ENCODE measurements around the gene RDH5.

The RDH5 gene

DNA sequence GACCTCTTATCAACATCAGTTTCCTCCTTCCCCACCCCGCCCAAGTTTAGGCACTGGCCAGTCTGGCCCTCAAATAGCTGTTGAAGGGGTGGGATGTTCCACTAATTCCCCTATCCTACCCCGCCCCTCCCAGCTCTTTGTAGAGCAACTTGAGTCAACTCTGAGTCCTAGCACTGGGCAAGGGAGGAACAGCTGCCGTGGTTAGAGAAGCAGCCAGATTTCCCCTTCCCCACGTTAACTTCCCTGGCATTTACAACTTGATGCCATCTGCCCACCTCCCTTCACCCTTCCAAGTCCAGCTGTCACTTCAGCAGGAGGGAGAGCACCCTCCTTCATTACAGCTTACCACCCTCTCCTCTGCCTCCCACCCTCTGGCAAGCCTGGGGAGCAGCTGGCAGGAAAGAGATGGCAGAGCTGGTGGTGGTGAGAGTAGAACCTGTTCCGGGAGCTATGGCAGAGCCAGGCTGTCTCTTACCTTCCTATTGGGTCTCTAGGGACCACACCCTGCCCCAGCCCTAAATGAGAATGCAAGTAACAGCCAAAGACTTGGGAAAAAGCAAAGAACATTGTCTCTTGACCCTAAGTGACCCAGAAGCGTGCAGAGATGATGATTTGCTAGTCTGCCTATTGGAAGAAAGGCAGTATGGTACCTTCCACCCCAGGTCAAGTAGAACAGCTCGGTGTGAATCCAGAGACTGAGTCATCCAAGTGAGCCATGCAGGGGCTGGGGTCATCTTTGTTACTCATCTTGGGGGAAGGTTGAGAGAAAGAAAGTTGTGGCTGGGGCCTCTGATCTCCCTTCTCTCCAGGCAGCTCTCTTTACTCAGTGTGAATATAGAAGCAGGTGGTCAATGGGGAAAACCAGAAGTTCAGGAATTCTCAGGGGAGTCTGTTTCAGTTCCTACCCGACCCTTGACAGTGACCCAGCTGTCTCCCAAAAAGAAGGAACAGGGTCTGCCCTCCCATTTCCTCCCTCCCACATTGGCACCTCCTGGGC is 2.9 kb upstream of the RDH5 start:
- DNase-seq (ENCODE audit: low read depth), result no peak
- peak overlapping the region; percentile 80 for H3K4me3 ChIP-seq (ENCODE audit: control insufficient read depth, low read depth, low read length)
- TF ChIP-seq, protein P1, sequence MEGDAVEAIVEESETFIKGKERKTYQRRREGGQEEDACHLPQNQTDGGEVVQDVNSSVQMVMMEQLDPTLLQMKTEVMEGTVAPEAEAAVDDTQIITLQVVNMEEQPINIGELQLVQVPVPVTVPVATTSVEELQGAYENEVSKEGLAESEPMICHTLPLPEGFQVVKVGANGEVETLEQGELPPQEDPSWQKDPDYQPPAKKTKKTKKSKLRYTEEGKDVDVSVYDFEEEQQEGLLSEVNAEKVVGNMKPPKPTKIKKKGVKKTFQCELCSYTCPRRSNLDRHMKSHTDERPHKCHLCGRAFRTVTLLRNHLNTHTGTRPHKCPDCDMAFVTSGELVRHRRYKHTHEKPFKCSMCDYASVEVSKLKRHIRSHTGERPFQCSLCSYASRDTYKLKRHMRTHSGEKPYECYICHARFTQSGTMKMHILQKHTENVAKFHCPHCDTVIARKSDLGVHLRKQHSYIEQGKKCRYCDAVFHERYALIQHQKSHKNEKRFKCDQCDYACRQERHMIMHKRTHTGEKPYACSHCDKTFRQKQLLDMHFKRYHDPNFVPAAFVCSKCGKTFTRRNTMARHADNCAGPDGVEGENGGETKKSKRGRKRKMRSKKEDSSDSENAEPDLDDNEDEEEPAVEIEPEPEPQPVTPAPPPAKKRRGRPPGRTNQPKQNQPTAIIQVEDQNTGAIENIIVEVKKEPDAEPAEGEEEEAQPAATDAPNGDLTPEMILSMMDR (IDR thresholded peaks at IDR 0.05; ENCODE audit: control insufficient read depth, insufficient read depth, low read depth, low read length, missing control alignments), result no peak

- DNase-seq (ENCODE audit: low read depth), result no peak
- H3K4me3 ChIP-seq (ENCODE audit: control insufficient read depth, low read depth, low read length), result no peak overlapping the region
- TF ChIP-seq, protein P1 (IDR thresholded peaks at IDR 0.05; ENCODE audit: control insufficient read depth, insufficient read depth, low read depth, low read length, missing control alignments), result no peak
Observed at GRCh38 chr12:55718015-55718414, 2.2 kb upstream of the RDH5 start.

DNA sequence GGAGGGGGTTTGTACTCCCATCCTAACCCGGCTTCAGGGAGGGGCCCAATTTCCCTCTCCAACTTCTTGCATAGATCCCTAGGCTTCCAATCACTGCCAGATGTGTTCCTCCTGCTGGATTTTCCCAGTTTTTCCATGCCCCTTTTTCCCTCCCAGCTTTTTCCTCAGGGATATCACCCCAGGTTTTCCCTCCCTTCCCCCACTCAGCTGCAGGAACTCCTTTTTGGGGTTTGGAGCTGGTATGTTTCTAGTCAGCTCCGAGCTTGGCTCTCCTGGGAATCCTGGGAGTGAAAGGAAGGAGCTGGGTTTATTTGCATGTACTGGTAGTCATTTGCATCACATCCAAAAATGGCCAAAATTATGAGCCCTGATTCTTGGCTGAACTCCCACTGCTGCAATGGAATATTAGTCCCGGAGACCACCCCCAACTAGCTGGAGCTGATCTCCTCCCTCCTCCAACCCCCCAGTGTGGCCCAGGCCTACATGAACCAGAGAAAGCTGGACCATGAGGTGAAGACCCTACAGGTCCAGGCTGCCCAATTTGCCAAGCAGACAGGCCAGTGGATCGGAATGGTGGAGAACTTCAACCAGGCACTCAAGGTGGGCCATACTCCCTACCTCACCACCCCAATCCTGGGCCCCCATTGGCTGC is 1.4 kb upstream of the RDH5 start:
- TF ChIP-seq, protein P1 (IDR thresholded peaks at IDR 0.05; ENCODE audit: control insufficient read depth, insufficient read depth, low read depth, low read length, missing control alignments), result no peak
- DNase-seq (ENCODE audit: low read depth), result no peak
- no peak overlapping the region for H3K4me3 ChIP-seq (ENCODE audit: control insufficient read depth, low read depth, low read length)

GRCh38 chr12:55719371-55719770 is 822 bp upstream of the RDH5 start:
- H3K4me3 ChIP-seq (ENCODE audit: control insufficient read depth, low read depth, low read length), result no peak overlapping the region
- TF ChIP-seq, protein P1 (IDR thresholded peaks at IDR 0.05; ENCODE audit: control insufficient read depth, insufficient read depth, low read depth, low read length, missing control alignments), result no peak
- no peak for DNase-seq (ENCODE audit: low read depth)

GRCh38 chr12:55720894-55721444 is 776 bp downstream of the RDH5 start:
- peak; percentile 91 for DNase-seq (ENCODE audit: low read depth)
- H3K4me3 ChIP-seq (ENCODE audit: control insufficient read depth, low read depth, low read length), result no peak overlapping the region
- TF ChIP-seq, protein P1 (IDR thresholded peaks at IDR 0.05; ENCODE audit: control insufficient read depth, insufficient read depth, low read depth, low read length, missing control alignments), result peak; percentile 66

DNA sequence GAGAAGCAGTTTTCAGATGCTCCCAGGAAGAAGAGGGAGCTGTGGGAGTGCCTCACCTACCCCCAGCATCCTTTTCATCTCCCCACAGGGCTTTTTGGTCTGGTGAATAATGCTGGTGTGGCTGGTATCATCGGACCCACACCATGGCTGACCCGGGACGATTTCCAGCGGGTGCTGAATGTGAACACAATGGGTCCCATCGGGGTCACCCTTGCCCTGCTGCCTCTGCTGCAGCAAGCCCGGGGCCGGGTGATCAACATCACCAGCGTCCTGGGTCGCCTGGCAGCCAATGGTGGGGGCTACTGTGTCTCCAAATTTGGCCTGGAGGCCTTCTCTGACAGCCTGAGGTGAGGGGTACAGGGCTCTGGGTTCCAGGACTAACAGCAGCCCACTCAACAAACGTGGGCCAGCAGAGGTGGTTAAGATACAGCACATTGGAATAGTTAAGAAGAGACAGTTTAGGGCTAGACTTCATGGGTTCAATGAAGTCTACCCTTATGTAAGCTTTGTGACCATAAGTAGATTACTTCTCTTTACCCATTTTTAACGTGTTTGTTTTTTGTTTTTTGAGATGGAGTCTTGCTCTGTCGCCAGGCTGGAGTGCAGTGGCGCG is 1.5 kb downstream of the RDH5 start:
- no peak for DNase-seq (ENCODE audit: low read depth)
- no peak overlapping the region; the same call in 1 of the 2 replicates for H3K4me3 ChIP-seq (ENCODE audit: control insufficient read depth, low read depth, low read length)

More for the DNA sequence above, 1.5 kb downstream of the RDH5 start:
- TF ChIP-seq, protein P1 (IDR thresholded peaks at IDR 0.05; ENCODE audit: control insufficient read depth, insufficient read depth, low read depth, low read length, missing control alignments), result no peak

Measured in AG09309 (cell line).